OCI-LY1 (cell line): ENCODE measurements around the gene PMVK.

Source experiments
- EZH2 ChIP-seq: fragments of 200-600 bp; sonication (generic), shearing (Covaris generic); IDR thresholded peaks from 2 replicates; pipeline ENCODE4 v1.8.0; 2017; ENCODE audit warnings: borderline replicate concordance, mixed run types, mild to moderate bottlenecking, antibody characterized with exemption, low read length, moderate library complexity, mixed read lengths
- TF ChIP-seq, protein P1 (sequence below): fragments of 200-600 bp; sonication (generic), shearing (Covaris generic); IDR thresholded peaks from 2 replicates; pipeline ENCODE4 v1.5.1; 2017; ENCODE audit warnings: mild to moderate bottlenecking, antibody characterized with exemption, low read length, moderate library complexity, mixed read lengths

DNA sequence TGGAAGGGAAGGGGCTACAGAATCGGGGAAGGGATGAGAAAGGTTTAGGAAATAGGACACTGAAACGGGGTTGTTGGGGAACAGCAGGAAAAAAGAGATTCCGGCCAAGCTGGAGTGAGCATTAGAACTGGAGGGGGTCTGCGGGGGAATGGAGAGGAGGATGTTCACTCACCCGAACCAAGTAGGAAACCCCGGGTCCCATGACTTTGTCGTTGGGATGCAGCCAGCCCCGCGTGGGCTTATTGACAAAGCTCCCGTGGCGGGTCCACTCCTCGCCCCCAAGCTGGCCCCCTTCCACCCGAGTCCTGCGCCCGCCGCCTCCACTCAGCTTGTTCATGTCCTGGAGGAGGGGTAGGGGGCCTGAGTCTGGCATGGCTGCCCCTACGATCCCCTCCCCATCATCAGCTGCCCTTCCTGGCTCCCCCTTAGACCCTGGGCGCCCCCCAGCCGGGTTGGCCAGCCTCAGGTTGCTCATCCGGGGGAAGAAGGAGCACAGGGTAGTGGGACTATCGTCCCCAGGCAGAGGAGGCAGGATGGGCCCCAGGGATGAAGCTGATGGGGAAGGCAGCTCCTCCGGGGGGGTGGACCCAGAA, 33.4 kb upstream of the PMVK start:
- TF ChIP-seq EZH2, result no peak
- TF ChIP-seq, protein P1, sequence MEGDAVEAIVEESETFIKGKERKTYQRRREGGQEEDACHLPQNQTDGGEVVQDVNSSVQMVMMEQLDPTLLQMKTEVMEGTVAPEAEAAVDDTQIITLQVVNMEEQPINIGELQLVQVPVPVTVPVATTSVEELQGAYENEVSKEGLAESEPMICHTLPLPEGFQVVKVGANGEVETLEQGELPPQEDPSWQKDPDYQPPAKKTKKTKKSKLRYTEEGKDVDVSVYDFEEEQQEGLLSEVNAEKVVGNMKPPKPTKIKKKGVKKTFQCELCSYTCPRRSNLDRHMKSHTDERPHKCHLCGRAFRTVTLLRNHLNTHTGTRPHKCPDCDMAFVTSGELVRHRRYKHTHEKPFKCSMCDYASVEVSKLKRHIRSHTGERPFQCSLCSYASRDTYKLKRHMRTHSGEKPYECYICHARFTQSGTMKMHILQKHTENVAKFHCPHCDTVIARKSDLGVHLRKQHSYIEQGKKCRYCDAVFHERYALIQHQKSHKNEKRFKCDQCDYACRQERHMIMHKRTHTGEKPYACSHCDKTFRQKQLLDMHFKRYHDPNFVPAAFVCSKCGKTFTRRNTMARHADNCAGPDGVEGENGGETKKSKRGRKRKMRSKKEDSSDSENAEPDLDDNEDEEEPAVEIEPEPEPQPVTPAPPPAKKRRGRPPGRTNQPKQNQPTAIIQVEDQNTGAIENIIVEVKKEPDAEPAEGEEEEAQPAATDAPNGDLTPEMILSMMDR, result no peak
